GM18507 (cell line): Measurements from ENCODE around the gene CENPP.
"Not testable (repeated sequence)": the region's sequence is repeated elsewhere in the genome, so short reads cannot be mapped to it uniquely, and the experiment has no call there.

Source experiments
- DNase-seq: peaks from one replicate; pipeline ENCODE4 v3.0.0; 2011; ENCODE audit warnings: low read depth; ENCODE audit not compliant: insufficient read length; ENCODE audit errors: extremely low spot score
- FAIRE-seq: peaks from 2 replicates; lab custom pipeline; 2011; peaks lifted over from hg19 to GRCh38; lab: Jason Lieb, UNC

Gene CENPP

GRCh38 chr9:92408747-92409478 is 83.2 kb downstream of the CENPP start:
- DNase-seq: no peak
- FAIRE-seq: no peak

GRCh38 chr9:92411157-92411556 is 85.4 kb downstream of the CENPP start:
- DNase-seq: not testable (repeated sequence)

GRCh38 chr9:92414566-92414965 is 88.8 kb downstream of the CENPP start:
- no peak for DNase-seq
- no peak for FAIRE-seq

More at GRCh38 chr9:92411157-92411556, 85.4 kb downstream of the CENPP start:
- not testable (repeated sequence) for FAIRE-seq

- no peak for DNase-seq
- no peak for FAIRE-seq
Measured at GRCh38 chr9:92422611-92423338, 97.0 kb downstream of the CENPP start.

GRCh38 chr9:92423612-92424011 is 97.9 kb downstream of the CENPP start:
- DNase-seq (no peak), FAIRE-seq (no peak)

GRCh38 chr9:92424340-92424739 is 98.6 kb downstream of the CENPP start, which contains the start of gene OMD:
Gene OMD (minus strand): TSS chr9:92424471. CDS start chr9:92417558, 6,913 bp downstream.
- FAIRE-seq: peak; percentile 9
- no peak for DNase-seq

- no peak for FAIRE-seq
- no peak for DNase-seq
Measured at GRCh38 chr9:92425474-92425873, 99.7 kb downstream of the CENPP start.

GRCh38 chr9:92426501-92427145 is 100.9 kb downstream of the CENPP start:
- FAIRE-seq (no peak), DNase-seq (no peak)

- FAIRE-seq: no peak
Measured at GRCh38 chr9:92429836-92430235, 104.1 kb downstream of the CENPP start.

GRCh38 chr9:92432350-92432749 is 106.6 kb downstream of the CENPP start:
- no peak for DNase-seq
- no peak for FAIRE-seq

More at GRCh38 chr9:92429836-92430235, 104.1 kb downstream of the CENPP start:
- DNase-seq: no peak

- DNase-seq (no peak), FAIRE-seq (no peak)
Measured at GRCh38 chr9:92432972-92433548, 107.3 kb downstream of the CENPP start.

- FAIRE-seq: no peak
Measured at GRCh38 chr9:92435263-92435662, 109.5 kb downstream of the CENPP start.

GRCh38 chr9:92438900-92439526 is 113.3 kb downstream of the CENPP start:
- FAIRE-seq: no peak
- DNase-seq: no peak

More at GRCh38 chr9:92435263-92435662, 109.5 kb downstream of the CENPP start:
- no peak for DNase-seq

GRCh38 chr9:92439921-92440750 is 114.4 kb downstream of the CENPP start:
- FAIRE-seq (no peak), DNase-seq (no peak)

- DNase-seq: no peak
- FAIRE-seq: peak; percentile 81
Measured at GRCh38 chr9:92440751-92441046, 114.9 kb downstream of the CENPP start.

- no peak for FAIRE-seq
- no peak for DNase-seq
Measured at GRCh38 chr9:92444841-92445240, 119.1 kb downstream of the CENPP start.

GRCh38 chr9:92446536-92446935 is 120.8 kb downstream of the CENPP start:
- FAIRE-seq (no peak), DNase-seq (no peak)

GRCh38 chr9:92455217-92455616 is 129.5 kb downstream of the CENPP start:
- FAIRE-seq: no peak

GRCh38 chr9:92457576-92457975 is 131.8 kb downstream of the CENPP start:
- DNase-seq (no peak), FAIRE-seq (no peak)

More at GRCh38 chr9:92455217-92455616, 129.5 kb downstream of the CENPP start:
- DNase-seq: no peak
